ENCODE data around the gene CSTPP1.

Gene CSTPP1

GRCh38 chr11:47014097-47014496 lies 77.5 kb downstream of the CSTPP1 start:
- TF ChIP-seq CTCF (IDR thresholded peaks at IDR 0.05; ENCODE audit: extremely low read depth, missing control alignments), result no peak
- DNase-seq (ENCODE audit: low spot score), result no peak

GRCh38 chr11:47018637-47019036 lies 82.1 kb downstream of the CSTPP1 start:
- no peak for DNase-seq (ENCODE audit: low spot score)
- TF ChIP-seq CTCF (IDR thresholded peaks at IDR 0.05; ENCODE audit: extremely low read depth, missing control alignments), result no peak

- TF ChIP-seq CTCF (IDR thresholded peaks at IDR 0.05; ENCODE audit: extremely low read depth, missing control alignments), result no peak
- no peak for DNase-seq (ENCODE audit: low spot score)
Measured at GRCh38 chr11:47020793-47021526, 84.4 kb downstream of the CSTPP1 start.

- DNase-seq (ENCODE audit: low spot score), result no peak
- TF ChIP-seq CTCF (IDR thresholded peaks at IDR 0.05; ENCODE audit: extremely low read depth, missing control alignments), result no peak
Measured at GRCh38 chr11:47021527-47021818, 84.9 kb downstream of the CSTPP1 start.

- no peak for TF ChIP-seq CTCF (IDR thresholded peaks at IDR 0.05; ENCODE audit: extremely low read depth, missing control alignments)
- no peak for DNase-seq (ENCODE audit: low spot score)
Measured at GRCh38 chr11:47021965-47022364, 85.4 kb downstream of the CSTPP1 start.

- no peak for DNase-seq (ENCODE audit: low spot score)
- TF ChIP-seq CTCF (IDR thresholded peaks at IDR 0.05; ENCODE audit: extremely low read depth, missing control alignments), result no peak
Measured at GRCh38 chr11:47028195-47029093, 91.9 kb downstream of the CSTPP1 start.

- TF ChIP-seq CTCF (IDR thresholded peaks at IDR 0.05; ENCODE audit: extremely low read depth, missing control alignments), result no peak
- no peak for DNase-seq (ENCODE audit: low spot score)
Measured at GRCh38 chr11:47033439-47033838, 96.9 kb downstream of the CSTPP1 start.
